Thyroid gland (tissue), 4 donors: Measurements from ENCODE around the gene SREBF1. TPM values are rescaled to one million over a fixed set of nuclear protein-coding genes. Genes with fewer than 3 reads are reported as not detected.

ENCODE experiments used
- DNase-seq, 2 donors: peaks; one replicate each; pipeline ENCODE4 v3.0.0-alpha.2; 2019
- H3K27ac ChIP-seq, 3 donors: fragments of 200-600 bp; sonication (generic); 1 replicate in 2 of 3; 2 replicates in 1 of 3; pipeline ENCODE4 v1.5.1; 2016 to 2019; ENCODE audit warnings: mild to moderate bottlenecking in 1 of 3, moderate library complexity in 1 of 3
- H3K27me3 ChIP-seq: fragments of 200-600 bp; sonication (generic); one replicate; pipeline ENCODE4 v1.5.1; 2019
- H3K36me3 ChIP-seq, 2 donors: fragments of 200-600 bp; sonication (generic); one replicate each; pipeline ENCODE4 v1.5.1; 2016 to 2019
- H3K4me1 ChIP-seq, 2 donors: fragments of 200-600 bp; sonication (generic); one replicate each; pipeline ENCODE4 v1.5.1; 2017 to 2019
- H3K4me3 ChIP-seq, 3 donors: fragments of 200-600 bp; sonication (generic); replicated peaks in 1 of 3; 1 replicate in 2 of 3; 2 replicates in 1 of 3; pipeline ENCODE4 v1.5.1; 2016; ENCODE audit warnings: mild to moderate bottlenecking in 1 of 3
- H3K9me3 ChIP-seq: fragments of 200-600 bp; sonication (generic); one replicate; pipeline ENCODE4 v1.5.1; 2017
- CTCF ChIP-seq, 6 experiments: fragments of 200-600 bp in 3 of 6; fragments of 450-650 bp in 3 of 6; sonication (generic) in 3 of 6; IDR thresholded peaks; one replicate each; pipeline ENCODE4 v1.5.1; 2016 to 2019; ENCODE audit warnings: antibody characterized with exemption in 6 of 6, mild to moderate bottlenecking in 2 of 6, inconsistent platforms in 1 of 6, moderate library complexity in 1 of 6
- POLR2A ChIP-seq, 2 donors: fragments of 450-650 bp; IDR thresholded peaks; one replicate each; pipeline ENCODE4 v1.6.1; 2017; ENCODE audit warnings: antibody characterized with exemption in 2 of 2, mild to moderate bottlenecking in 2 of 2, moderate library complexity in 1 of 2
- WGBS, 2 donors: methylation state at CpG; one replicate each; pipeline ENCODE4 v1.1.5; 2017; 5-methylcytosine and 5-hydroxymethylcytosine counted together
- intact Hi-C: fragments of 100-400 bp; cut with DNase I; formaldehyde crosslinking; loops from one replicate; pipeline ENCODE4 v1.15.1; 2023
- total RNA-seq, 4 donors: library from RNA; depleted of rRNA; stranded (reverse); fragments of >200 nt; gene quantifications; one replicate each; pipeline ENCODE4 v1.2.3, GENCODE V29; 2016

The SREBF1 gene
- total RNA-seq, 4 donors from 2014 or later = 44.6 to 89.4 (median 63.0) TPM

- intact Hi-C loops = loop anchor here (2.0 to 10.0 kb wide), 2 partner anchors 48 to 102 kb away; no protein-coding TSS in a partner anchor
- H3K9me3 ChIP-seq = no peaks in the 10 kb centered on the region
- peaks cover 32 to 60% of the 10 kb centered on the region in 2 donors for H3K4me1 ChIP-seq
- H3K4me3 ChIP-seq = no peak overlapping the region
- 95% methylated on average over 9 to 23 of the region's 25 CpGs for WGBS, 2 donors
- TF ChIP-seq CTCF (IDR thresholded peaks at IDR 0.05) (no peak), POLR2A (IDR thresholded peaks at IDR 0.05) (no peak)
- no peak for DNase-seq
- no peak overlapping the region for H3K27ac ChIP-seq
- peaks cover 12 to 32% of the 10 kb centered on the region in 2 donors for H3K36me3 ChIP-seq
- no peaks in the 10 kb centered on the region for H3K27me3 ChIP-seq
Observed at GRCh38 chr17:17813055-17813724, 23.6 kb downstream of the SREBF1 start.

DNA sequence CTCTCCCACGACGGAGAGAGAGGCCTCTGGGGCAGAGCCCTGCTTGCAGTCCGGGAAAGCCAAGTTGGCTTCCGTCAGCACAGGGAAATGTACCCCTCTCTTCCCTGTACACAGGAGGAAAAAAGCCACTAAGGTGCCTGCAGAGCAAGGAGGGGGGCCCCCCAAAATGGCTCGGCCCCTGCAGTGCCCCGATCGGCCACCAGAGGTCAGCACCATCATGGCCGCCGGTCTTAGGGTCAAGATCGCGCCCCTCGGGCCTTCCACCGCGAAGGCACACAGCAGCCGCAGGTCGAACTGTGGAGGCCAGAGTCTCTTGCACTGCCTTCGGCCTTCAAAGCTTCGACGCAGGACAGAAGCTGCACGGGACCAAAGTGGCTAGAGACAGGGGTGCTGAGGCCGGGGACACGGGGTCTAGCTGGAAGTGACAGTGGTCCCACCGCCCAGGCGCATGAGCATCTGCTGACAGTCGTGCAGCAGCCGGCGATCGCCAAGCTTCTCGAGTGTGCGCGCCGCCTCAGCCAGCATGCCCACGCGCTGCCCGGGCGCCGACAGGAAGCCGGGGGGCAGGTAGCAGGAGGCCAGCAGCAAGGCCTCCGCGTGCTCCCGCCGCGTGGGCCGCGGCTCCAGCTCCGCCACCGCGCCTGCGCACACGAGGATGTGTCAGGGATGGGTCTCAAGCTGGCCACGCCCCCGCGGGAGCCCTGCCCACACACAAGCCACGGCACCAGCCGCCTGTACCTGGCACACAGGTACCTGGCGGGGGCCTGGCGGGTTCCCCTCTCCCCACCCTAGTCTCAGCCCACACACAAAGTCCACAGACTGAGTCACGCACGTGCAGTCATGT, 24.4 kb downstream of the SREBF1 start:
- H3K36me3 ChIP-seq = peaks cover 8 to 27% of the 10 kb centered on the region in 2 donors
- TF ChIP-seq CTCF (IDR thresholded peaks at IDR 0.05) = peak; percentile 97 to 100 (median 98)
- no peak for TF ChIP-seq POLR2A (IDR thresholded peaks at IDR 0.05)
- H3K27me3 ChIP-seq = no peaks in the 10 kb centered on the region
- H3K4me3 ChIP-seq = no peak overlapping the region
- WGBS, 2 donors = 79 to 81% methylated on average over 12 to 27 of the region's 59 CpGs
- peak; percentile 70 to 72 for DNase-seq
- no peaks in the 10 kb centered on the region for H3K9me3 ChIP-seq
- intact Hi-C loops = loop anchor here (2.0 to 10.0 kb wide), 2 partner anchors 48 to 102 kb away; no protein-coding TSS in a partner anchor
- H3K4me1 ChIP-seq = peaks cover 32 to 58% of the 10 kb centered on the region in 2 donors
- peak overlapping the region in 2 of 3 donors; percentile 8 to 11 for H3K27ac ChIP-seq

DNA sequence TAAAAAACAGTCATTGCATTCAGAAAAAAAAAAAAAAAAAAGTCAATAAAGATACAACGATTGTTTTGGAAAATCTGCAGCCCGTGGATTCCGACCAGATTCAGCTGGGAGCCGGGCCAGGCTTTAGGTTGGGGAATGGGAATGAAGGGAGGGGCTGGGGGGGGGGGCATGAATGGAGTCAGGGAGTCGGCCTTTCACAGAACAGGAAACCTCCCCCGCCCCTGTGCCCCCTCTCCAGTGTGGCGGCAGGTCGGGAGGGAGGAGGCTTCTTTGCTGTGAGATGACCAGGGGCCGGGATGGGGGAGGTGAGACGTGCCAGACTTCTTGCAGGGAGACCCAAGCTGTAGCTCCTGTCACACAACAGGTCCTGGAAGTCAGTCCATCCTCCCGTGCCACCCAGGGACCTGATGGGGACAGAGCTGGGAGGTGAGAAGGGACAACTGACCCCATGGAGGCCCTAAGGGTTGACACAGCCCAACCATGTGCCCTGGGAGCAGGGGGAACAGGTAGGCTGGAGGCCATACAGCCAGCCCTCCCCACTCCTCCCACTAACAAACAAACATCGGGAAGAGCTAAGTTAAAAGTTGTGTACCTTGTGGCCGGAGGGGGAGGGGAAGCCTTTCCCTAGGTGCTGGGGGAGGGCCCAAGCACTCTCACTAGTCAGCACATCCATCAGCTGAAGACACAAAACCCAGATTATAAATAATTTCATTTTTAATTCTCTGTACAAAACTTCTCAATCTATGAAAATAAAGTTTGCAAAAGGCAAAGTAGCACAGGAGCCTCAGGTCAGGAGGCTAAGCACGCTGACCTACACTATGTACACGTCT, 25.2 kb downstream of the SREBF1 start:
- Histone ChIP-seq H3K9me3 (no peaks in the 10 kb centered on the region), H3K27me3 (no peaks in the 10 kb centered on the region), H3K4me3 (no peak overlapping the region), H3K36me3 (peaks cover 0 to 18% of the 10 kb centered on the region in 2 donors), H3K27ac (peak overlapping the region in 2 of 3 donors; percentile 8 to 11), H3K4me1 (peaks cover 32 to 58% of the 10 kb centered on the region in 2 donors)
- WGBS, 2 donors = 57 to 71% methylated on average over 14 to 15 of the region's 15 CpGs
- intact Hi-C loops = loop anchor here (2.0 to 10.0 kb wide), 2 partner anchors 49 to 103 kb away; no protein-coding TSS in a partner anchor
- no peak for TF ChIP-seq POLR2A (IDR thresholded peaks at IDR 0.05)
- TF ChIP-seq CTCF (IDR thresholded peaks at IDR 0.05) = no peak
- peak in 1 of 2 donors; percentile 34 for DNase-seq

- DNase-seq = no peak
- WGBS, 2 donors = 66 to 77% methylated on average over 27 of the region's 27 CpGs
- peak overlapping the region; percentile 6 to 83 (median 64) for H3K27ac ChIP-seq
- peaks cover 0 to 14% of the 10 kb centered on the region in 2 donors for H3K36me3 ChIP-seq
- intact Hi-C loops = loop anchor here (10.0 kb wide), 1 partner anchor 104 kb away; no protein-coding TSS in a partner anchor
- TF ChIP-seq CTCF (IDR thresholded peaks at IDR 0.05) = no peak
- TF ChIP-seq POLR2A (IDR thresholded peaks at IDR 0.05) = no peak
- peaks cover 32 to 58% of the 10 kb centered on the region in 2 donors for H3K4me1 ChIP-seq
- no peaks in the 10 kb centered on the region for H3K9me3 ChIP-seq
- no peak overlapping the region for H3K4me3 ChIP-seq
- no peaks in the 10 kb centered on the region for H3K27me3 ChIP-seq
Observed at GRCh38 chr17:17810895-17811248, 25.9 kb downstream of the SREBF1 start.
